ENCODE results near the gene BLOC1S1.
"Not testable (repeated sequence)": the region's sequence is repeated elsewhere in the genome, so short reads cannot be mapped to it uniquely, and the experiment has no call there.

Gene BLOC1S1

DNA sequence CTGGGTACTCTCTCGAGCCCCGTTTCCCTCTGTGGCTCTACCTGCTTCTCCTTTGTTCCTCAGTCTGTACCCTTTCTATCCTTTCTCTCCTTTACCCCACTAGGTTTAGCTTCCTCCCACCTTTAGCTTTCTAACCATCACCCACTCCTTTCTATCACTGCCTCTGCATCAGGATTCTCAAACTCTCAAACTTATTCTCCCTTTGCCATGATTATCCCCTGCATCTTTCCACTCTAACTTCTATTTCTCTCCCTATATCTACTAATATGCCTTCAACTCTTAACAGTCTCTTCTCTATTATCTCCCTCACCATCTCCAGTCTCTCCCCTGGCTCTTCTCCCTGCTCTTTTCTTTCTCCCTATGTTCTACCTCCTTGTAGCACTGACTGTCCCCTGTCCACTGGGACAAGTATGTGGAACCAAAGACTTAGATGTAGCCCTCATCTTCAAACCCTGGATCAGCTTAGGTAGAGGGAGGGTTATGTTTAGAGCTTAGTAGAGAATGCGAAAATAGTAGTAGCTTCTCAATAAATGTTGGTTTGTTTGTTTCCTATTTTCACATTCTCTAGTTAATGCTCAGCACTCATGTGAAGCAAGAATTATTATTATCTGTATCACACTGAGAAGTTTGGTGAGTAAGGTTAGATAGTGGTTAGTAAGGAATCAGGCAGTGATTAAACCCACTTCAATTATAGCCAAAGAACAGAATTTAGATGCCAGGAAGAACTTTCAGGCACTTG, 30.5 kb downstream of the BLOC1S1 start:
- no peak for DNase-seq

DNA sequence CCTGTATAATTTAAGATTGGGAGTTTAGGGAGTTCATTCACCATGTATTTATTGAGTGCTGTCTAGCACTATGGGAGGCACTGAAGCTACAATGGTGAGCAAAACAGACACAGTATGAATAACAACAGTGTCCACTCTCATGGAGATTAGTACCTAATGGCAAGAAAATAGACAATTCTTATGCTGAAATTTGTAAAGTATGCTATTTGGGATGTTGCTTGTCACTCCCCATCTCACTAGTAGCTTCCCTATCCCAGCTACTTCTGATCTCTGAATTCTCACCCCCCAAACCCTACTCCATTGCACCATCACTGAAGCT, 31.0 kb downstream of the BLOC1S1 start:
- DNase-seq, result no peak

DNA sequence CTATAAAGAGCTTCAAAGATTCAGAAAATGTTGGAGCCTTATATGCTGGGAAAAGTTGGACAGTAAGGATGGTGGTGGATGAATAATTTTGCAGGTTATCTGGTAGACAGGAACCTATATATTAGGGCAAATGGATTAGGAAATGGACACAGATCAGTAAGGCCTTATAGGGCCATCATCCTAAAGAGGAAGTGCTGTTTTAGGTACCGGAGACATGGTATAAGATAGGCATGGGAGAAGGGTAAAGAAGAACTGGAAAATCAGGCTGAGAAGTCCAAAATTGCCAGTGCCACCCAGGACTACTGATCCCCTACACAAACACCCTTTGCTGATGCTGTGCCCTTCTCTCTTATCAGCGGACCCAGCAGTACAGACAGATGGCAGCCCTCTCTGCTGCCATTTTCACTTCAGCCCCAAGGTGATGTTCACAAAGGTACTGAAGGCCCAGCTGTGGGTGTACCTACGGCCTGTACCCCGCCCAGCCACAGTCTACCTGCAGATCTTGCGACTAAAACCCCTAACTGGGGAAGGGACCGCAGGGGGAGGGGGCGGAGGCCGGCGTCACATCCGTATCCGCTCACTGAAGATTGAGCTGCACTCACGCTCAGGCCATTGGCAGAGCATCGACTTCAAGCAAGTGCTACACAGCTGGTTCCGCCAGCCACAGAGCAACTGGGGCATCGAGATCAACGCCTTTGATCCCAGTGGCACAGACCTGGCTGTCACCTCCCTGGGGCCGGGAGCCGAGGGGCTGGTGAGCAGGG, 32.6 kb downstream of the BLOC1S1 start:
- DNase-seq, result no peak

DNA sequence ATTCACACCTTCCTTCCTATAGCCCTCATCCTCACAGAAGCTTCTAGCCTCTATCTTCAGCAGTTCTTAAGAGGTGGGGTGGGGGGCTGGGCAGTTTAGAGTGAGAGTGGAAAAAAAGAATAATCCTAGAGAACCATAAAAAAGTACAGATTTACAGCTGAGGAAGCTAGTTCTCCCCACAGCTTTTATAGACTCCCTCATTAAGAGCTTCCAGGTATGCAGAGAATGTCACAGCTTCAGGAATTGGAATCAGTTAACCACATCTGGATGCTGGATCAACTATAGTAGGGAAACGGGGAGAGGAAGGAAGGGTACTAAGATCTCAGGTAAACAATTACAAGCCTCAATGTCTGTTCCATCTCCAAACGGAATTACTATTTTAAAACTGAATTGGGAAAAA, 39.4 kb downstream of the BLOC1S1 start:
- no peak for DNase-seq

- no peak for DNase-seq
These were observed 41.9 kb downstream of the BLOC1S1 start for GRCh38 chr12:55757701-55758100.

DNA sequence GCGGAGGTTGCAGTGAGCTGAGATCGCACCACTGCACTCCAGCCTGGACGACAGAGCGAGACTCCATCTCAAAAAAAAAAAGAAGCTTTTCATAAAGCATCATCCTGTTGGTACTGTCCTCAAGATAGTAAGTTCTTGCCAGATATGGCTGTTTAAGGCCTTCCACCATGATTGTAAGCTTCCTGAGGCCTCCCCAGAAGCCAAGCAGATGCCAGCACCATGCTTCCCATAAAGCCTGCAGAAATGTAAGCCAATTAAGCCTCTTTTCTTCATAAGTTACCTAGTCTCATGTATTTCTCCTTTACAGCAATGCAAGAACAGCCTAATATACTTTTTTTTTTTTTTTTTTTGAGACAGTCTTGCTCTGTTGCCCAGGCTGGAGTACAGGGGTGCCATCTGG, 42.7 kb downstream of the BLOC1S1 start:
- not testable (repeated sequence) for DNase-seq

DNA sequence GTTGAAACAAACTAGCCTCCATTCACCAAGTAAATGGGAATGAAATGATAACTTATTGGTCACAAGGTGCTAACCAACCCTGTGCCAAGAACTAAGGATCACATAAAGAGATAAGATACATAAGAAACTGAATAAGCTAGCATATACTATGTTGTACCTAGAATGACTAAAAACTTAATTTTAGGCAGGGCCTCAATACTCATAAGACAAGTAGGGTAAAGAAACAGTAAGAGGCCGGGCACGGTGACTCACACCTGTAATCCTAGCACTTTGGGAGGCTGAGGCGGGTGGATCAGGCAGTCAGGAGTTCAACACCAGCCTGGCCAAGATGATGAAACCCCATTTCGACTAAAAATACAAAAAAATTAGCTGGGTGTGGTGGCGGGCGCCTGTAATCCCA, 44.8 kb downstream of the BLOC1S1 start:
- no peak for DNase-seq

- no peak for DNase-seq
These were observed 46.8 kb downstream of the BLOC1S1 start for GRCh38 chr12:55762646-55763045.

DNA sequence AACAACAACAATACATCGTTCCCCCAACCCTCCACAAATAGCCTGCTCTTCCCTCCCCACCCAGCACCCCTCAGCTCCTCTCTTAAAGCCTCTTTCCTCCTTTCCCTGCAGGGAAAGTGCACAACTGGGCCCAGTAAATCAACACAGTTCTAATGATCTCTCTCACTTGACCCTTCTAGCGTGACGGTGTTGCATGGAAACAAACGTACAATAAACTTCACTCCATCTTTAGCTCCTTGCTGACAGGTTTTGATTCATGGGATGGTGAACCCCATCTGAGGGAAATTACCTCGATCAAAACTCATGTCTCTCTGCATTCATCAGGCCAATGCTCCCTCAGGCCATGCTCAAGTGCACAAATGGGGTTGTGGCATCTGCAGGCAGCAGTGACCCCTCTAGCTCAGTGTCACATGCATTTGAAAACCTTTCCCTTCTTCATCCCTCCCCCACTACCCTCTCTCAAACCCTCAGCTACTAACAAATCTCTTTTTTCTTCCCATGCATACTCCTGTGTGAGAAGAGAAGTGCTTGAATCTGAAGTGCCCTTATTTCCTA, 50.0 kb downstream of the BLOC1S1 start:
- no peak for DNase-seq

- DNase-seq, result no peak
These were observed 51.3 kb downstream of the BLOC1S1 start for GRCh38 chr12:55767156-55767555.

Data from 8988T (cell line).